Ureter (tissue), 1 donor: ENCODE results near the gene ETDA. TPM values are rescaled to one million over a fixed set of nuclear protein-coding genes. Genes with fewer than 3 reads are reported as not detected.
"Not testable (repeated sequence)": the region's sequence is repeated elsewhere in the genome, so short reads cannot be mapped to it uniquely, and the experiment has no call there.

Experiments
- DNase-seq: peaks from one replicate; pipeline ENCODE4 v3.0.0-alpha.2; 2020; ENCODE audit warnings: low spot score
- total RNA-seq: library from RNA; stranded (reverse); gene quantifications from one replicate; pipeline ENCODE4 v1.2.4, GENCODE V29; 2023
- donor health status: DM: yes; HTN: yes; CAD: no.

Gene ETDA
- not detected for total RNA-seq

DNA sequence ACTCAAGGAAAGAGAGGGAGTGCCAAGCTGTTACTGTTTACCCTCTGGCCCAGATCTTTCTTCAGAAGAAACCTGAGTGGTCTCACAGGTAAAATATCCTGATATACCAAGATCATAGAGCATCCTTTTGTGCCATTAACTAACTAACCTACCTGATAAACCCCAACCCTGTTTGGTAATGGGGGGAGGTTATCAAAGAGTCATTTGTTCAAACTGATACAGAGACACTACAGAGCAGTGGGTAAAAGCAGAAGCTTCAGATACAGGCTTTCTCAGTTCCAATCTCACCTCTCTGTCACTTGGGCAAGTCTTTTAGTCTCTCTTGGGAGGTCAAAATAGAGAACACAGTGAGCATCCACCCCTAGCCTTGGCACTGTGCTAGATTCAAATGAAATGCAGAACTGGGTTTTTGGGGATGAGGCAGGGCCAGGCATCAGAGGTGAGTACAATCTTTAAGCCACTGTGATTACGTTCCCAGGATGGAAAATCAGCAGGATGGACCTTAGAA is at the start of gene ETDA:
TSS of gene ETDA (plus strand) at position 51 of the 508 bp plus-strand sequence. CDS start 1,216 bp downstream, outside the sequence.
- DNase-seq, result not testable (repeated sequence)

DNA sequence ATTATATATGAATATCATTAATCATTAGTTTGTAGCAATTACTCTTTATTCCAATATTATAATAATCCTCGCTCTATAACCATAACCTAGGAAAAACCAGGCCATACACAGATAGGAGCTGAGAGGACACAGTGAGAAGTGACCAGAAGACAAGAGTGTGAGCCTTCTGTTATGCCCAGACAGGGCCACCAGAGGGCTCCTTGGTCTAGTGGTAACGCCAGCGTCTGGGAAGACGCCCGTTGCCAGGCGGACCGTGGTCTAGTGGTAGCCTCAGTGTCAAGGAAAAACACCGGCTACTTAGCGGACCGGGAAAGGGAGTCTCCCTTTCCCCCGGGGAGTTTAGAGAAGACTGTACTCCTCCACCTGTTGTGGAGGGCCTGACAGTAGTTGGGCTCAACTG is 45.4 kb upstream of the ETDA start:
- not testable (repeated sequence) for DNase-seq

DNA sequence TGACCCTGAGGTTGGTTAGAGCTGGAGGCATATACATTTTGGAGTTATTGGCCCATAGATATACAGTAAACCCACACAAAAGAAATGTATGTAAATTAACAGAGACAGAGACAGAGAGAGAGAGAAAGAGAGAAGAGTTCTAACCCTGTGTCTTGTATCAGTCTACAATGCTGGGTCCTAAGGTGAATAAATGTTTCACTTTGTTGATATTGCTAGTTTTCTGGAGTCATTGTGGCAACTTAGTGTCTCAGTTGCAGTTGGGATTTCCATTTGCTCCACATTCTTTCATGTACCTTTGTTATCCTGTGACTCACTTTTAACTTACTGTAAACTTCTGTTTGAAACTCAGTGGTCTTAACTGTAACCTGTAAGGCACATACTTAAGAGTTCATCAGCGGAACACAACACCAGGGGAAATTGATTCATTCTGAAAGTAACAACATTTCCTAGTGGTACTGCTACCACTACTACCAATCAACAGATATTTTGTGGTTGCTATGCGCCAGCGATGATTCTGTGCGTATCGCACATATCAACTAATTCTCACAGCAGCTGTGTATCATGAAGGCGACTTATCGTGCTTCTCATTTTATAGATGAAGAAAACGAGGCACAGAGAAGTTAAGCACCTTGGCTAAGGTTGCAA is 38.5 kb upstream of the ETDA start:
- DNase-seq, result no peak

DNA sequence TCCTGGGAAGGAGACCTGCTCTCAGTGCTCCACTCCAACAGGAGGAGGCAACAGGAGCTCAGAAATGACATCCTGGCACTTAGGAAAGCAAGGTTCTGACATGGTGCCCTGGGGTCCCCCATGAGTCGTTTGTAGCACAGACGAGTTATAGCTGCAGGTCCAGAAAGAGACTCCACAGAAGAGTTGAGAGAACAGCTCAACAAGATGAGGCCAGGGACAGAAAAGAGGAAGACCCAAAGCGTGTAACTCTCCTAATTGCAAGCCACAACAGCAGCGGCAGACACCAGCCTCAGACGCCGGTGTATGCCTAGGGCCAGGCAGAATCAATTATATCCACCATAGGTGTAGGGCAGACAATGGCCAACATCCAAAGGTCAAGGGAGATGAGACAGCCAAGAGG is 5.9 kb upstream of the ETDA start:
- DNase-seq, result not testable (repeated sequence)

DNA sequence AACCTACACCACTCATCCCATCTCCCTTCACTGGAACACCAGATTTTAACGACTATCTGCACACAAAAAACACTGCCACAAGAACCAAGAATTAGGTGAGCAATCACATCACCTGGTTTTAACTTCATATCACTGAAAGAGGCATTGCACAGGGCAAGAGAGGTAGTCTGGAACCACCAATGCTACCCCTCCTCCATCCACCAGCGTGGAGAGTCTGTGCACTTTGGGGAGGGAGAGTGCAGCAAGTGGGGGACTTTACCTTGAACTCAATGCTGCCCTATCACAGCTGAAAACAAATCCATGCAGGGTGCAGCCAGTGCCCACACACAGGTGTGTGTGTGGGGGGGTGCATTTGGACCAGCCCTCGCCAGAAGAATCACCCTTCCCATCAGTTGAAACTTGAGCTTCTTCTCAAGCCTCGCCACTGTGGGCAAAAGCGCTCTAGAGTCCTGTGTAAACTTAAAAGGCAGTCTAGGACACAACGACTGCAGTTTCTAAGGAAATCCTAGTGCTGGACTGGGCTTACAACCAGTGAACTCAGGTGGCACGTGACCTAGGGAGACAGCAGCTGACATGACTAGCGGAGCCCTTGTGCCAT is 4.3 kb downstream of the ETDA start:
- DNase-seq, result not testable (repeated sequence)

DNA sequence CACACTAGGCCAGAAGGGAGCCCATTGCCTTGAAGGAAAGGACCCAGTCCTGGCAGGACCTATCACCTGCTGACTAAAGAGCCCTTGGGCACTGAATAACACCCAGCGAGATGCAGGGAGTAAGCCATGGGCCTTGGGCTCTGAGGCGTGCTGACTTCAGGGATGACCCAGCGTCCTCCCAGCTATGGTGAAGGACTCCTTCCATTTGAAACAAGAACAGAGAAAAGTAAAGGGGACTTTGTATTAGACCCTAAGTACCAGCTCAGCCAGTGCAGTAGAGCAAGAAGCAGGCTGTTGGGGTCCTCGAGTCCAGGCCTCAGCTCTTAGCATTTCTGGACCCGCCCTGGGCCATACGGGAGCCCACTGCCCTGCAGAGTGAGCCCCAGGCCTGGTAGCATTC is 5.1 kb downstream of the ETDA start:
- no peak for DNase-seq

DNA sequence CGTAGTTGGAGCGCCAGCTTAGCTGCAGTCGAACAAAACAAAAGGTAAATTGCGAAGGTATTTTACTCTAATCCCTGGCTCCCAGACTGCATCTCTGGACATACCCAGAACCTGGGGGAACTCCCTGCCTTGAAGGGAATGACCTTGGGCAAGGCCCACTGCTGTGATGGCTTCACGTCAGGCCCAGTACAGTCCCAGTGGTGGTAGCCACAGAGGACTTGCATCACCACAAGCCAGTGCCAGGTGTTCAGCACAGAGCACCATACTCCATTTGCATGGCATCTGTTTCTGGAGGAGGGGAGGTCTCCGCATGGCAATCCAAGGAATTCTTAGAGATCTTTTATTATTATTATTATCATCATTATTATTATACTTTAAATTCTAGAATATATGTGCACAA is 5.6 kb downstream of the ETDA start:
- no peak for DNase-seq

DNA sequence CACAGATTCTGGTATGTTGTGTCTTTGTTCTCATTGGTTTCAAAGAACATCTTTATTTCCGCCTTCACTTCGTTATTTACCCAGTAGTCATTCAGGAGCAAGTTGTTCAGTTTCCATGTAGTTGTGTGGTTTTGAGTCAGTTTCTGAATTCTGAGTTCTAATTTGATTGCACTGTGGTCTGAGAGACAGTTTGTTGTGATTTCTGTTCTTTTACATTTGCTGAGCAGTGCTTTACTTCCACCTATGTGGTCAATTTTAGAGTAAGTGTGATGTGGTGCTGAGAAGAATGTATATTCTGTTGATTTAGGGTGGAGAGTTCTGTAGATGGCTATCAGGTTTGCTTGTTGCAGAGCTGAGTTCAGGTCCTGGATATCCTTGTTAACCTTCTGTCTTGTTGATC is 9.1 kb downstream of the ETDA start:
- not testable (repeated sequence) for DNase-seq

DNA sequence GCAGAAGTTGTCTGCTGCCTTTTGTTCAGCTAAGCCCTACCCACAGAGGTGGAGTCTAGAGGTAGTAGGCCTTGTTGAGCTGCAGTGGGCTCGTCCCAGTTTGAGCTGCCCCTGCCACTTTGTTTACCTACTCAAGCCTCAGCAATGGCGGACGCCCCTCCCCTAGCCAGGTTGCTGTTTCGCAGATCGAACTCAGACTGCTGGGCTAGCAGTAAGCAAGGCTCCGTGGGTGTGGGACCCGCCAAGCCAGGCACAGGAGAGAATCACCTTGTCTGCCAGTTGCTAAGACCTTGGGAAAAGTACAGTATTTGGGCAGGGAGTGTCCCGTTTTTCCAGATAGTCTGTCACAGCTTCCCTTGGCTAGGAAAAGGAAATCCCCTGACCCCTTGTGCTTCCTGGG is 11.5 kb downstream of the ETDA start:
- DNase-seq, result not testable (repeated sequence)

DNA sequence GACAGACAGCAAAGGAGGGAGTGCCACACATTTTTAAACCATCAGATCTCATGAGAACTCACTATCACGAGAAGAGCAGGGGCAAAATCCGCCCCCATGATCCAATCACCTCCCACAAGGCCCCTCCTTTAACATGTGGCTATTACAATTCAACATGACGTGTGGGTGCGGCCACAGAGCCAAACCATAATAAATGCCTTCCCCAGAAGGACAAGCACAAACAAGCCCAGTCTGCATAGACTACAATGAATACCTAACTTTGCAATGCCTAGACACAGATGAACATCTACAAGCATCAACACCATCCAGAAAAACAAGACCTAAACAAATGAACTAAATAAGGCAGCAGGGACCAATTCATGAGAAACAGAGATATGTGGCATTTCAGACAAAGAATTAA is 12.3 kb downstream of the ETDA start:
- no peak for DNase-seq

DNA sequence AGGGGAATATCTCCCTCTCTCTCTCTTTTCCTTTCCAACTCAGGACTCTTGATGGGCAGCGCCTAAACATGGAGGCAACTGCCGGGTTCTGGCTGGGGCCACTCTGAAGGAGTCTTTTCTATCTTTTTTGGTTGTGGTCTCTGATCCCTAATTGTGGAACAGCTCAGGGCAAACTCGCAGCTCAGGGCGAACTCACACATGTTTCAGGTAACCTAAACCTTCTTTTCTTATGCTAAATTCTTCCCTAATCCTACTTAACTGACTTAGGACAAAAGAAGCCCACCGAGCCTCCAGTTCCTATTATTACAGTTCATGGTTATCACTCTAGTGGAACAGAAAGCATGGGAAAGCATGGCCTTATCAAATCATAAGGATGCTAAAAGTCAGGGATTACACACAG is 21.3 kb downstream of the ETDA start:
- no peak for DNase-seq

DNA sequence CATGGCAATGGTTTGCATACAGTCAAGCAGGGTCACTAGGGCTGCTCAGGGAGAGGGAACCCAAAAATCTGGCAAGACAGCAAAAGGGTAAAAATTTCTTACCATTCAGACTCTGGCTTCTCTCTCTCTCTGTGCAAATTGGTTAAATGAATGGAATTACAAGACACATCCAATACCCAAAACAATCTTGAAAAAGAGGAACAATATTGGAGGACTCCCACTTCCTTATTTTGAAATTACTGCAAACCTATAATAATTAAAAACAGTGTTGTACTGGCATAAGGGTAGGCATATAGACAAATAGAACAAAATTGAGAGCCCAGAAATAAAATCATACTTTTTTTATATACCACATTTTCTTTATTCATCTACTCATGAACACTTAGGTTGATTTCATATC is 24.1 kb downstream of the ETDA start:
- no peak for DNase-seq

DNA sequence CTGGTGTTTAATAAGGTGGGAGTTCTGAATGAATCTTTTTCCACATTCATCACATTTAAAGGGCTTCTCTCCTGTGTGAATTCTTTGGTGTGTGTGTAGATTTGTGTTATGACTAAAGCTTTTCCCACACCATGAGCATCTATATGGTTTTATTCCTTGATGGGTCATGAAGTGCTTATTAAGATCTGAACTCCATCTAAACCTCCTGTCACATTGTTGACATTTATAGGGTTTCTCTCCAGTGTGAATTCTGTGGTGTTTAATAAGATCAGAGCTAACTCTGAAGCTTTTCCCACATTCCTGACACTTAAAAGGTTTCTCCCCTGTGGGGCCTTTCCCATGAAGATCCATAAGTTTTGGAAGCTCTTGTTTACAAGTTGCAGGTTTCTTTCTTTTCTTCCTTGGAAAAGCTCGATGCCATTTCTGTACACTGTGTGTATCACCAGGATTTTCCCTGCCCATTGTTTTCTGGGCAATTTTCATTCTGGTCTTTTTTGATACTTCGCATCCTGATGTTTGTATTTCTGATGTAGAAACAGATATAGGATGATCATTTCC is 35.5 kb downstream of the ETDA start:
- DNase-seq, result no peak

DNA sequence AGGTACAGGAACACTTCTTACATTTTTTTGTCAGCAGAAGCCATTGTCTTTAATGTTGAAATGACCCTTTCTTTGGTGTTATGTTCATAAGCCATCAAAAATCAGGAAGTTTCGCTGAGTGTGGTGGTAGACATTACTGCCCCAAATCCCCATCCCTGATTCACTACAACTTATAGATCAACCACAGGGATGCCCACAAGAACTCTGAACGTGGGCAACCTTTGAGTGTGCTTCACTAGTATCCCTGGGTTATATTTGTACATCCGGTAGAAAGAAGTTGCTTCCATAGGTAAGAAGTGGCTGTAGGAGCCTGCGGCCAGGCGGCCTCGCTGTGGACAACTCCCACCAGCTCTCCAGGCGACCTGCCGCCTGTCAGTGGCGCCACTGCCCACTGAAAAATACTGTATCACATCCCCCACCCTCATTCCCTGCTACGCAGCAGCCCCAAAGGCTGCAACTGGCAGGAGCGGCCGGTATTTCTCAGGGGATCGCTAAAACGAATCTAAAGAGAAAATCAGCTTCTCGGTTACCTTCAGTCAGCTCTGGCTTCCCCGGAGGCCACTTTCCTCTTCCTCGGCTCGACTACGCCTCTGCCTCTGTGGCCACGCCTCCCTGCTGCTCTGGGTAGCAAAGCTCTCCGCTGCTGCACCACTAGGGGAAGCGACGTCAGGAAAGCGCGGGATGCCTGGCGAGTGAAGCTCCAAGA is 43.5 kb downstream of the ETDA start:
- peak; percentile 46 for DNase-seq

DNA sequence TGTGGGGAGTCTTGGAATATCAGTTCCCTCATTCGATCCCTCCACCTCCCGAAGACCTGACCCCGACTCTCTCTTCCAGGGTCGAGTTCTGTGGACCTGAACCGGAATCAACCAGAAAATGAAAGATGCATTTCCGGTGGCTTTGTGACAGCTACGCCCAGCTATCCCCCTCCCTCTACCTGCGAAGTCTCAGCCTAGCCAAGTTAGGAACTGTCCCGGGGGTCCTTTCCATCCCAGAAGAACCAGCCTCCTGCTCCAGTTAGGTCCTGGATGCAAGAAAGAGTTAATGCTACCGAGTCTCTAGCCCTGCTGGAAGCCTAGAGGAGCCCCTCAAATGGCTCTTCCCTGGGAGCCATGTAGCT is 44.1 kb downstream of the ETDA start:
- no peak for DNase-seq

DNA sequence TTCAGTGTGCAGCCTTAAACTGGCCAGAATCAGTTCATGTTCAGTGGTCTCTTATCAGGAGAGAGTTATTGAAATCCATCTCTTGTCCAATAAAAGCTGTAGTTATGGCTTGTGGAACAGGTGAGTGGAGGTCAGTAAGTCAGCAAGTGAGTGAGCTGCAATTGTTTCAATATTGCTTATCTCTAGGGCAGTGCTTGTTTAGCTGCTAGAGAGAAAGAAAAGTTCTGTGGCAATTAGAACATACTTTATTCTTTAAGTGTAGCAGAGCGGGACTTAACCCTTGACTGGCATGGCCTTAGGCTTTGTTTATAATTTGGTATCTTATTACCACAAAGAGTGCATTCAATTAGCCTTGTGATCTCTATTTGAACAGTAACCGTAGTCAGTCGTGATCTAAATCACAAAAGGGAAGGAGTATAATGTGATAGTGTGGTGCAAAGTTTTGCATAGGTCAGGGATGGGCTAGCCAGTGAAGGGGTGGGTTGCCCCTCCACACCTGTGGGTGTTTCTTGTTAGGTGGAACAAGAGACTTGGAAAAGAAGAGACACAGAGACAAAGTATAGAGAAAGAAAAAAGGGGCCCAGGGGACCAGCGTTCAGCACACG is 50.5 kb downstream of the ETDA start:
- no peak for DNase-seq

Other genes with a start within 250 kb of the ETDA start
- 22.9 TPM for gene RTL8B, start 229.5 kb upstream of the ETDA start, total RNA-seq
- 114 TPM for gene RTL8C, start 219.7 kb upstream of the ETDA start, total RNA-seq
- 50.1 TPM for gene RTL8A, start 199.9 kb upstream of the ETDA start, total RNA-seq
- gene SMIM10L2B, start 153.3 kb upstream of the ETDA start, total RNA-seq, result 2.8 TPM
- not detected for gene ETDB, start 131.5 kb upstream of the ETDA start, total RNA-seq
- gene CT55, start 80.7 kb upstream of the ETDA start, total RNA-seq, result not detected
- gene ETDC, start 57.4 kb downstream of the ETDA start, total RNA-seq, result not detected
- 10.7 TPM for gene ZNF75D, start 92.0 kb downstream of the ETDA start, total RNA-seq
- gene ZNF449, start 92.7 kb downstream of the ETDA start, total RNA-seq, result 7.8 TPM
- gene SMIM10L2A, start 169.9 kb downstream of the ETDA start, total RNA-seq, result 1.1 TPM